Neural cell (in vitro differentiated cells): ENCODE data around the gene MEN1. TPM values are rescaled to one million over a fixed set of nuclear protein-coding genes. Genes with fewer than 3 reads are reported as not detected.

Source experiments
- H2AFZ ChIP-seq: fragments of 200-600, 300-800 bp; sonication (generic), shearing (Covaris generic); 2 replicates; pipeline ENCODE4 v1.6.0; 2014; ENCODE audit warnings: low read depth, mild to moderate bottlenecking, antibody characterized with exemption, low read length, moderate library complexity
- H3F3A ChIP-seq: fragments of 200-600 bp; shearing (Covaris generic); 2 replicates; pipeline ENCODE4 v1.6.1; 2016; ENCODE audit warnings: mild to moderate bottlenecking, moderate library complexity, mixed read lengths, antibody characterized with exemption, low read length; ENCODE audit not compliant: insufficient read depth, poor library complexity, severe bottlenecking
- H3K27ac ChIP-seq: fragments of 200-600, 300-800 bp; sonication (generic), shearing (Covaris generic); 2 replicates; pipeline ENCODE4 v1.5.1; 2014; ENCODE audit warnings: mild to moderate bottlenecking, low read length, moderate library complexity
- H3K27me3 ChIP-seq: fragments of 300-800, 200-600 bp; sonication (generic), shearing (Covaris generic); 2 replicates; pipeline ENCODE4 v1.6.0; 2014; ENCODE audit warnings: mild to moderate bottlenecking, low read depth, low read length, moderate library complexity; ENCODE audit not compliant: insufficient read depth
- H3K36me3 ChIP-seq: fragments of 300-800, 200-600 bp; sonication (generic), shearing (Covaris generic); 2 replicates; pipeline ENCODE4 v1.5.1; 2014; ENCODE audit warnings: mild to moderate bottlenecking, antibody characterized with exemption, low read length, moderate library complexity; ENCODE audit not compliant: insufficient read depth
- H3K4me2 ChIP-seq: fragments of 300-800, 200-600 bp; sonication (generic), shearing (Covaris generic); 2 replicates; pipeline ENCODE4 v1.6.0; 2014; ENCODE audit warnings: mild to moderate bottlenecking, low read length
- H3K4me3 ChIP-seq: fragments of 300-800, 200-600 bp; sonication (generic), shearing (Covaris generic); 2 replicates; pipeline ENCODE4 v1.5.1; 2014; ENCODE audit warnings: mild to moderate bottlenecking, low read length, moderate library complexity
- H3K79me2 ChIP-seq: fragments of 200-600 bp; shearing (Covaris generic); replicated peaks from 2 replicates; pipeline ENCODE4 v1.6.0; 2014; ENCODE audit warnings: mild to moderate bottlenecking, low read length, moderate library complexity; ENCODE audit not compliant: insufficient read depth
- H3K9ac ChIP-seq: fragments of 300-800, 200-600 bp; sonication (generic), shearing (Covaris generic); 2 replicates; pipeline ENCODE4 v1.6.1; 2016; ENCODE audit warnings: mild to moderate bottlenecking, low read length, mixed read lengths
- H3K9me2 ChIP-seq: fragments of 200-600 bp; shearing (Covaris generic); 2 replicates; pipeline ENCODE4 v1.6.1; 2016; ENCODE audit warnings: mild to moderate bottlenecking, low read length, mixed read lengths; ENCODE audit not compliant: insufficient read depth
- H3K9me3 ChIP-seq: fragments of 200-600, 300-800 bp; sonication (generic), shearing (Covaris generic); 2 replicates; pipeline ENCODE4 v1.6.1; 2016; ENCODE audit warnings: mild to moderate bottlenecking, mixed run types, low read length, moderate library complexity, mixed read lengths
- H4K20me1 ChIP-seq: fragments of 200-600 bp; shearing (Covaris generic); 2 replicates; pipeline ENCODE4 v1.6.1; 2016; ENCODE audit warnings: mild to moderate bottlenecking, mixed run types; ENCODE audit not compliant: insufficient read depth
- CTCF ChIP-seq: fragments of 450-650 bp; IDR thresholded peaks from 2 replicates; pipeline ENCODE4 v1.5.1; 2014; ENCODE audit warnings: antibody characterized with exemption, mild to moderate bottlenecking, moderate library complexity; ENCODE audit not compliant: poor library complexity, severe bottlenecking
- EP300 ChIP-seq: fragments of 450-650 bp; conservative IDR thresholded peaks from 2 replicates; pipeline ENCODE4 v1.6.1; 2014; ENCODE audit warnings: antibody characterized with exemption, mild to moderate bottlenecking, moderate library complexity; ENCODE audit not compliant: poor library complexity, severe bottlenecking
- EZH2 ChIP-seq: fragments of 200-600, 300-800 bp; shearing (Covaris generic), sonication (generic); IDR thresholded peaks from 2 replicates; pipeline ENCODE4 v1.6.1; 2014; ENCODE audit warnings: antibody characterized with exemption, low read length, borderline replicate concordance, mild to moderate bottlenecking; ENCODE audit not compliant: insufficient read depth, poor library complexity, severe bottlenecking
- MXI1 ChIP-seq: fragments of 450-650 bp; conservative IDR thresholded peaks from 2 replicates; pipeline ENCODE4 v1.6.1; 2014; ENCODE audit warnings: antibody characterized with exemption, mild to moderate bottlenecking; ENCODE audit not compliant: poor library complexity, severe bottlenecking
- POLR2AphosphoS5 ChIP-seq: IDR thresholded peaks from 2 replicates; pipeline ENCODE4 v1.6.1; 2012
- RAD21 ChIP-seq: fragments of 450-650 bp; conservative IDR thresholded peaks from 2 replicates; pipeline ENCODE4 v1.6.1; 2014; ENCODE audit warnings: antibody characterized with exemption, mild to moderate bottlenecking, moderate library complexity
- REST ChIP-seq: IDR thresholded peaks from 2 replicates; pipeline ENCODE4 v1.6.1; 2012; ENCODE audit warnings: borderline replicate concordance
- SMC3 ChIP-seq: fragments of 450-650 bp; conservative IDR thresholded peaks from 2 replicates; pipeline ENCODE4 v1.6.1; 2014; ENCODE audit warnings: antibody characterized with exemption, mild to moderate bottlenecking, moderate library complexity; ENCODE audit not compliant: poor library complexity
- TAF1 ChIP-seq: IDR thresholded peaks from 2 replicates; pipeline ENCODE4 v1.6.1; 2012; ENCODE audit warnings: low read depth
- polyA plus RNA-seq: library from polyadenylated mRNA; depleted of rRNA; stranded (reverse); fragments of >200 nt; gene quantifications from 2 replicates; pipeline ENCODE4 v1.2.3, GENCODE V29; 2014

MEN1 gene
- polyA plus RNA-seq, 1 donor from 2014 or later: 16.8 TPM

- Histone ChIP-seq H3K27ac (no peak overlapping the region), H2AFZ (no peak overlapping the region), H3K27me3 (no peaks in the 10 kb centered on the region), H3K9me3 (no peaks in the 10 kb centered on the region), H4K20me1 (peaks cover 9% of the 10 kb centered on the region), H3K4me3 (no peak overlapping the region), H3K79me2 (no peaks in the 10 kb centered on the region), H3K9me2 (no peaks in the 10 kb centered on the region), H3K36me3 (peaks cover 28% of the 10 kb centered on the region), H3K4me2 (no peak overlapping the region), H3K9ac (no peak overlapping the region), H3F3A (no peaks in the 10 kb centered on the region)
- TF ChIP-seq RAD21 (no peak), EP300 (no peak), SMC3 (no peak), MXI1 (no peak), POLR2AphosphoS5 (no peak), EZH2 (no peak), REST (no peak), TAF1 (no peak), CTCF (no peak)
Measured at GRCh38 chr11:64765851-64766665, 44.3 kb downstream of the MEN1 start.

- Histone ChIP-seq H3K27me3 (no peaks in the 10 kb centered on the region), H3K9me2 (no peaks in the 10 kb centered on the region), H3K27ac (no peak overlapping the region), H3K36me3 (peaks cover 23% of the 10 kb centered on the region), H3F3A (no peaks in the 10 kb centered on the region), H2AFZ (no peak overlapping the region), H3K79me2 (no peaks in the 10 kb centered on the region), H3K4me3 (no peak overlapping the region), H4K20me1 (peaks cover 5% of the 10 kb centered on the region), H3K9ac (no peak overlapping the region), H3K4me2 (no peak overlapping the region), H3K9me3 (no peaks in the 10 kb centered on the region)
- no peak for TF ChIP-seq RAD21
- TF ChIP-seq SMC3: no peak
- TF ChIP-seq TAF1: no peak
- no peak for TF ChIP-seq REST
- no peak for TF ChIP-seq MXI1
- no peak for TF ChIP-seq CTCF
- TF ChIP-seq POLR2AphosphoS5: no peak
- TF ChIP-seq EZH2: no peak
- TF ChIP-seq EP300: no peak
Measured at GRCh38 chr11:64765291-64765850, 45.0 kb downstream of the MEN1 start.
